Kidney (tissue), 14 donors: ENCODE data around the gene TMIE. TPM values are rescaled to one million over a fixed set of nuclear protein-coding genes. Genes with fewer than 3 reads are reported as not detected.

Experiments
- DNase-seq, 5 donors: peaks; one replicate each; pipeline ENCODE4 v3.0.0-alpha.2; 2013 to 2020
- FAIRE-seq: peaks from 2 replicates; lab custom pipeline; 2012; peaks lifted over from hg19 to GRCh38; lab: Jason Lieb, UNC
- H3K27ac ChIP-seq, 2 donors: one replicate each; pipeline ENCODE4 v1.7.0; 2013; ENCODE audit warnings: low read depth in 2 of 2, low read length in 2 of 2, inconsistent platforms in 1 of 2
- H3K27me3 ChIP-seq: one replicate; pipeline ENCODE4 v1.7.1; 2013; ENCODE audit warnings: low read length, inconsistent platforms; ENCODE audit not compliant: control insufficient read depth, insufficient read depth
- H3K36me3 ChIP-seq, 3 donors: one replicate each; pipeline versions ENCODE4 v1.7.0 to v1.7.1; 2013; ENCODE audit warnings: low read length in 3 of 3, control low read depth in 1 of 3, inconsistent platforms in 1 of 3; ENCODE audit not compliant: insufficient read depth in 3 of 3, control insufficient read depth in 2 of 3
- H3K4me1 ChIP-seq, 3 donors: one replicate each; pipeline versions ENCODE4 v1.7.0 to v1.7.1; 2013; ENCODE audit warnings: low read length in 3 of 3, inconsistent platforms in 1 of 3, low read depth in 1 of 3; ENCODE audit not compliant: control insufficient read depth in 2 of 3, insufficient read depth in 2 of 3
- H3K4me3 ChIP-seq, 3 donors: one replicate each; pipeline versions ENCODE4 v1.7.0 to v1.8.1; 2013; ENCODE audit warnings: low read length in 3 of 3, control low read depth in 1 of 3, inconsistent platforms in 1 of 3
- H3K9ac ChIP-seq, 3 donors: one replicate each; pipeline versions ENCODE4 v1.7.0 to v1.7.1; 2013; ENCODE audit warnings: low read length in 3 of 3, control low read depth in 1 of 3, inconsistent platforms in 1 of 3
- H3K9me3 ChIP-seq, 3 donors: one replicate each; pipeline versions ENCODE4 v1.7.0 to v1.7.1; 2013; ENCODE audit warnings: low read length in 3 of 3, control low read depth in 1 of 3, inconsistent platforms in 1 of 3; ENCODE audit not compliant: control insufficient read depth in 2 of 3, insufficient read depth in 1 of 3
- intact Hi-C: fragments of 100-400 bp; cut with DNase I; formaldehyde crosslinking; loops from one replicate; pipeline ENCODE4 v1.11.1; 2022
- polyA plus RNA-seq: library from polyadenylated mRNA; stranded (reverse); fragments of 350-450 nt; fragmentation: Illumina TruSeq; extraction: RNeasy Lipid Tissue Mini Kit (QIAGEN cat#74804); gene quantifications from one replicate; pipeline ENCODE4 v1.2.3, GENCODE V29; 2014; ENCODE audit warnings: low read depth, low replicate concordance; ENCODE audit not compliant: insufficient read depth
- total RNA-seq: library from RNA; stranded (reverse); fragmentation: NEBNext Ultra II Directional; extraction: Animal tissue kit (Norgen Biotek cat#: 25700); gene quantifications from one replicate; pipeline ENCODE4 v1.2.1, GENCODE V29; 2021
- TF ChIP-seq, protein P1 (sequence below): IDR thresholded peaks from 3 replicates; pipeline ENCODE4 v1.5.1; 2012; ENCODE audit warnings: mild to moderate bottlenecking, moderate library complexity, borderline replicate concordance; ENCODE audit not compliant: insufficient read depth; ENCODE audit errors: extremely low read depth
- donor health status: control.
- donor health status: control.
- donor health status: control.
- donor health status: control.
- donor health status: control.
- donor health status: DM: yes; HTN: yes; CAD: no.
- donor health status: Normal renal cell carcinoma (clear cell type).

TMIE gene
- total and polyA plus RNA-seq, 2 donors from 2014 or later = 0.79 to 1.3 TPM

GRCh38 chr3:46661776-46662766 is 39.1 kb upstream of the TMIE start:
- no peaks in the 10 kb centered on the region for H3K9me3 ChIP-seq
- no peaks in the 10 kb centered on the region for H3K36me3 ChIP-seq
- no peak overlapping the region for H3K4me3 ChIP-seq
- intact Hi-C loops = no loop called here
- TF ChIP-seq, protein P1, sequence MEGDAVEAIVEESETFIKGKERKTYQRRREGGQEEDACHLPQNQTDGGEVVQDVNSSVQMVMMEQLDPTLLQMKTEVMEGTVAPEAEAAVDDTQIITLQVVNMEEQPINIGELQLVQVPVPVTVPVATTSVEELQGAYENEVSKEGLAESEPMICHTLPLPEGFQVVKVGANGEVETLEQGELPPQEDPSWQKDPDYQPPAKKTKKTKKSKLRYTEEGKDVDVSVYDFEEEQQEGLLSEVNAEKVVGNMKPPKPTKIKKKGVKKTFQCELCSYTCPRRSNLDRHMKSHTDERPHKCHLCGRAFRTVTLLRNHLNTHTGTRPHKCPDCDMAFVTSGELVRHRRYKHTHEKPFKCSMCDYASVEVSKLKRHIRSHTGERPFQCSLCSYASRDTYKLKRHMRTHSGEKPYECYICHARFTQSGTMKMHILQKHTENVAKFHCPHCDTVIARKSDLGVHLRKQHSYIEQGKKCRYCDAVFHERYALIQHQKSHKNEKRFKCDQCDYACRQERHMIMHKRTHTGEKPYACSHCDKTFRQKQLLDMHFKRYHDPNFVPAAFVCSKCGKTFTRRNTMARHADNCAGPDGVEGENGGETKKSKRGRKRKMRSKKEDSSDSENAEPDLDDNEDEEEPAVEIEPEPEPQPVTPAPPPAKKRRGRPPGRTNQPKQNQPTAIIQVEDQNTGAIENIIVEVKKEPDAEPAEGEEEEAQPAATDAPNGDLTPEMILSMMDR = no peak
- H3K9ac ChIP-seq = no peak overlapping the region
- peak in 4 of 5 donors; percentile 10 to 62 (median 31) for DNase-seq
- H3K27ac ChIP-seq = no peak overlapping the region
- peaks cover 7 to 28% (median 8%) of the 10 kb centered on the region in 3 donors for H3K4me1 ChIP-seq
- H3K27me3 ChIP-seq = no peaks in the 10 kb centered on the region
- FAIRE-seq = no peak

GRCh38 chr3:46662771-46663551 is 38.2 kb upstream of the TMIE start:
- FAIRE-seq (no peak), DNase-seq (peak; percentile 74 to 93 (median 88))
- H3K9me3 ChIP-seq = no peaks in the 10 kb centered on the region
- H3K4me1 ChIP-seq = peaks cover 7 to 28% (median 8%) of the 10 kb centered on the region in 3 donors
- intact Hi-C loops = no loop called here
- no peaks in the 10 kb centered on the region for H3K27me3 ChIP-seq
- TF ChIP-seq, protein P1 = no peak
- no peak overlapping the region for H3K4me3 ChIP-seq
- H3K36me3 ChIP-seq = no peaks in the 10 kb centered on the region
- H3K9ac ChIP-seq = no peak overlapping the region
- no peak overlapping the region for H3K27ac ChIP-seq

- intact Hi-C loops = no loop called here
- Histone ChIP-seq H3K27me3 (no peaks in the 10 kb centered on the region), H3K27ac (no peak overlapping the region), H3K9ac (no peak overlapping the region), H3K36me3 (no peaks in the 10 kb centered on the region), H3K4me1 (peaks cover 7 to 28% (median 8%) of the 10 kb centered on the region in 3 donors), H3K4me3 (no peak overlapping the region), H3K9me3 (no peaks in the 10 kb centered on the region)
- FAIRE-seq (no peak), DNase-seq (peak in 4 of 5 donors; percentile 54 to 79 (median 64))
- TF ChIP-seq, protein P1 = peak; percentile 4
These were observed 37.5 kb upstream of the TMIE start for GRCh38 chr3:46663591-46664135.
